Esophagus squamous epithelium (tissue), 5 donors: ENCODE measurements around the gene KIAA1586. TPM values are rescaled to one million over a fixed set of nuclear protein-coding genes. Genes with fewer than 3 reads are reported as not detected.

Experiments used
- DNase-seq: peaks from one replicate; lab custom pipeline; 2025; lab: John Stamatoyannopoulos, UW
- H3K27ac ChIP-seq, 4 donors: fragments of 200-600 bp; sonication (generic); one replicate each; pipeline ENCODE4 v1.5.1; 2016 to 2019; ENCODE audit warnings: mild to moderate bottlenecking in 1 of 4
- H3K27me3 ChIP-seq, 4 donors: fragments of 200-600 bp; sonication (generic); 1 replicate in 3 of 4; 2 replicates in 1 of 4; pipeline versions ENCODE4 v1.5.1 to v1.6.0; 2017 to 2021; ENCODE audit warnings: antibody characterized with exemption in 1 of 4
- H3K36me3 ChIP-seq, 3 donors: fragments of 200-600 bp; sonication (generic); one replicate each; pipeline ENCODE4 v1.5.1; 2016 to 2019
- H3K4me1 ChIP-seq, 3 donors: fragments of 200-600 bp; sonication (generic); one replicate each; pipeline ENCODE4 v1.5.1; 2017 to 2019
- H3K4me3 ChIP-seq, 4 donors: fragments of 200-600 bp; sonication (generic); 1 replicate in 3 of 4; 2 replicates in 1 of 4; pipeline ENCODE4 v1.5.1; 2016 to 2019; ENCODE audit warnings: mild to moderate bottlenecking in 2 of 4, moderate library complexity in 1 of 4
- H3K9me3 ChIP-seq, 3 donors: fragments of 200-600 bp; sonication (generic); one replicate each; pipeline ENCODE4 v1.5.1; 2016 to 2019
- CTCF ChIP-seq, 6 experiments: fragments of 450-650 bp in 4 of 6; fragments of 200-600 bp in 2 of 6; sonication (generic) in 2 of 6; IDR thresholded peaks; one replicate each; pipeline ENCODE4 v1.5.1; 2016 to 2019; ENCODE audit warnings: antibody characterized with exemption in 6 of 6, mild to moderate bottlenecking in 4 of 6, moderate library complexity in 4 of 6
- POLR2A ChIP-seq, 4 donors: fragments of 450-650 bp; IDR thresholded peaks; one replicate each; pipeline ENCODE4 v1.6.1; 2017; ENCODE audit warnings: antibody characterized with exemption in 4 of 4, mild to moderate bottlenecking in 4 of 4, moderate library complexity in 3 of 4
- WGBS, 2 donors: methylation state at CpG; one replicate each; pipeline ENCODE4 v1.1.5; 2018; 5-methylcytosine and 5-hydroxymethylcytosine counted together
- intact Hi-C: fragments of 100-400 bp; cut with DNase I; formaldehyde crosslinking; loops from one replicate; pipeline ENCODE4 v1.15.0; 2022
- total RNA-seq, 4 donors: library from RNA; depleted of rRNA; stranded (reverse); fragments of >200 nt; gene quantifications; one replicate each; pipeline ENCODE4 v1.1.0, GENCODE V29; 2016
- donor health status: DM: yes; HTN: yes; CAD: no.

The KIAA1586 gene
- total RNA-seq, 4 donors from 2014 or later: 1.6 to 7.6 (median 4.2) TPM

- peaks cover 0 to 3% (median 0%) of the 10 kb centered on the region in 3 donors for H3K4me1 ChIP-seq
- no peaks in the 10 kb centered on the region for H3K27me3 ChIP-seq
- WGBS, 2 donors: 24 to 57% methylated on average over 4 of the region's 4 CpGs
- intact Hi-C loops: no loop called here
- no peak overlapping the region for H3K4me3 ChIP-seq
- no peak for DNase-seq
- H3K36me3 ChIP-seq: no peaks in the 10 kb centered on the region
- TF ChIP-seq CTCF (IDR thresholded peaks at IDR 0.05): no peak
- TF ChIP-seq POLR2A (IDR thresholded peaks at IDR 0.05): no peak
- H3K9me3 ChIP-seq: no peaks in the 10 kb centered on the region
- no peak overlapping the region for H3K27ac ChIP-seq
These were observed 33.0 kb upstream of the KIAA1586 start for GRCh38 chr6:57013521-57013926.

- TF ChIP-seq POLR2A (IDR thresholded peaks at IDR 0.05) (no peak), CTCF (IDR thresholded peaks at IDR 0.05) (no peak)
- 73% methylated on average over 3 of the region's 3 CpGs for whole genome bisulfite sequencing, 2 donors
- H3K36me3 ChIP-seq: no peaks in the 10 kb centered on the region
- no peaks in the 10 kb centered on the region for H3K9me3 ChIP-seq
- no peak overlapping the region for H3K27ac ChIP-seq
- DNase-seq: no peak
- no peaks in the 10 kb centered on the region for H3K27me3 ChIP-seq
- peaks cover 0 to 3% (median 0%) of the 10 kb centered on the region in 3 donors for H3K4me1 ChIP-seq
- H3K4me3 ChIP-seq: no peak overlapping the region
- intact Hi-C loops: no loop called here
These were observed 29.4 kb upstream of the KIAA1586 start for GRCh38 chr6:57017069-57017468.

- WGBS, 2 donors: 85 to 93% methylated on average over 1 of the region's 1 CpG
- no peaks in the 10 kb centered on the region for H3K9me3 ChIP-seq
- intact Hi-C loops: no loop called here
- H3K4me1 ChIP-seq: peaks cover 0 to 3% (median 0%) of the 10 kb centered on the region in 3 donors
- no peak overlapping the region for H3K27ac ChIP-seq
- no peaks in the 10 kb centered on the region for H3K27me3 ChIP-seq
- H3K36me3 ChIP-seq: no peaks in the 10 kb centered on the region
- TF ChIP-seq CTCF (IDR thresholded peaks at IDR 0.05): no peak
- no peak overlapping the region for H3K4me3 ChIP-seq
- no peak for DNase-seq
These were observed 28.7 kb upstream of the KIAA1586 start for GRCh38 chr6:57017841-57018240.

GRCh38 chr6:57019434-57019833, 27.1 kb upstream of the KIAA1586 start:
- intact Hi-C loops: no loop called here
- Histone ChIP-seq H3K36me3 (no peaks in the 10 kb centered on the region), H3K4me3 (no peak overlapping the region), H3K27me3 (no peaks in the 10 kb centered on the region), H3K4me1 (no peaks in the 10 kb centered on the region), H3K27ac (no peak overlapping the region), H3K9me3 (no peaks in the 10 kb centered on the region)
- DNase-seq: no peak
- TF ChIP-seq CTCF (IDR thresholded peaks at IDR 0.05) (no peak), POLR2A (IDR thresholded peaks at IDR 0.05) (no peak)
- 65 to 74% methylated on average over 4 of the region's 4 CpGs for WGBS, 2 donors

GRCh38 chr6:57021086-57021720, 25.3 kb upstream of the KIAA1586 start:
- intact Hi-C loops: loop anchor here (10.0 kb wide), 1 partner anchor 116 kb away; no protein-coding TSS in a partner anchor
- DNase-seq: no peak
- no peaks in the 10 kb centered on the region for H3K36me3 ChIP-seq
- H3K9me3 ChIP-seq: peaks cover 0 to 7% (median 0%) of the 10 kb centered on the region in 3 donors
- WGBS, 2 donors: 6 to 8% methylated on average over 1 of the region's 1 CpG
- no peak overlapping the region for H3K27ac ChIP-seq
- TF ChIP-seq POLR2A (IDR thresholded peaks at IDR 0.05) (no peak), CTCF (IDR thresholded peaks at IDR 0.05) (peak in 5 of 6 experiments; percentile 39 to 64 (median 46))
- no peaks in the 10 kb centered on the region for H3K4me1 ChIP-seq
- no peak overlapping the region for H3K4me3 ChIP-seq
- no peaks in the 10 kb centered on the region for H3K27me3 ChIP-seq
